Measurements from ENCODE around the gene SLC22A31.

SLC22A31 gene

GRCh38 chr16:89147085-89147817 is 53.1 kb downstream of the SLC22A31 start:
- no peak for FAIRE-seq

- no peak for FAIRE-seq
These were observed 53.9 kb downstream of the SLC22A31 start for GRCh38 chr16:89146211-89147005.
